GM21825 (cell line): Measurements from ENCODE around the gene SPATS2.

ENCODE experiments used
- ATAC-seq: cut with Tn5 transposase; IDR thresholded peaks from one replicate; pipeline ENCODE4 v1.9.1; 2021; ENCODE audit warnings: mild to moderate bottlenecking, moderate library complexity; ENCODE audit not compliant: unreplicated experiment

SPATS2 gene

GRCh38 chr12:49335955-49336644, 31.2 kb upstream of the SPATS2 start:
- ATAC-seq = no peak

- ATAC-seq = peak; percentile 74
Observed at GRCh38 chr12:49336645-49337584, 30.3 kb upstream of the SPATS2 start, which contains the start of gene C1QL4. TSS of gene C1QL4 (minus strand) at chr12:49337188. CDS start at chr12:49336477, 711 bp downstream.

- no peak for ATAC-seq
Observed at GRCh38 chr12:49338830-49339463, 28.3 kb upstream of the SPATS2 start.

DNA sequence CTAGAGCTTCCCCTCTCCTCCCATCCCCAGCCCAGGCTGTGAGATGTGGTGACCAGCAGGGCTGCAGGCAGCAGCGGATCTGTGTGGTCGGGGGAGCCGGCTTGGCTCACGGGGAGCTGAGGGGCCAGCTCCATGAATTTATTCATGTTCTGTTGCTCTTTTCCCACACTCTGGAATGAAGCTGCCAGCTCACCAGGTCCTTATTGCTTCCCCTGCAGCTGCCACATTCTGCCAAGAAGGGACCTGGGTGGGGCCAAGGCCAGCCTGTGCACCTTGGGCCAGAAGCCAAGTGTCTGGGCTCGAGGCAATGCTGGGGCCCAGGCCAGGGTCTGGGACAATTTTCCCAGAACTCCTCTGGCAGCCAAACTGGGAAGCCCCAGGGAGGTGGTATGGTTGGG, 27.8 kb upstream of the SPATS2 start:
- no peak for ATAC-seq

DNA sequence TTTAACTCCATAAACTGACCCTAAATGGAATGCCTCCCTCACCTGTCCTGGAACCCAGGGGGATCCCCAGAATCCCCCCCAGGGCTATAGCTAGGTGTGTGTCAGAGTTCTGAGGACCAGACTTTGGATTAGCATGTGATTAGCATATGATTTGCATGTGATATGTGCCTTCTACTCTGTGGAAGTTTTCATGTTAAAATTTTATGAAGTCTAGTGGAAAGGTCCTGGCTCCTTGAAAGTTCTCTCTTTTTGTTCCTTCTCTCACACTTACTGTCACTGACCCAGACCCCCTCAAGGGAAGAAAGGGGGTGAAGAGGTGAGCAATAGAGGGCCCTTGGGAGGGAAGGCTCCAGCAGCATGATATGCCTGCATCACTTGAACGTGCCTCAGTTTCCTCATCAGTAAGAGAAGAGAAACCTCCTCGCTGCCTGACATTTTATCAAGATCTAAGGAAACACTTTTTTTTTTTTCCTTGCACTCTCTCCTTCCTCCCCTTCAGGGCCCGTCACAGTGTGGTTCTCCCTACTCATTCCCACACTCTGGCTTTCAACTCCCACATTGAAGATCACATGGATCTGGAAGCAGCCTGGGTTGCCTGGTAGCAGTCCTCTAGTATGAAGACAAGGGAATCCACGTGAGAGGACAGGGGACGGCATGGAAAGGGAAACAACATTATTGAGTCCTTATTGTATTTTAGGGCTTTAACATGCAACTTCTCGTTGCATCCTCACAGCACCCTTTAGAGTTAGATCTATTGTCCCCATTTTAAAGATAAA, 27.0 kb upstream of the SPATS2 start:
- no peak for ATAC-seq

DNA sequence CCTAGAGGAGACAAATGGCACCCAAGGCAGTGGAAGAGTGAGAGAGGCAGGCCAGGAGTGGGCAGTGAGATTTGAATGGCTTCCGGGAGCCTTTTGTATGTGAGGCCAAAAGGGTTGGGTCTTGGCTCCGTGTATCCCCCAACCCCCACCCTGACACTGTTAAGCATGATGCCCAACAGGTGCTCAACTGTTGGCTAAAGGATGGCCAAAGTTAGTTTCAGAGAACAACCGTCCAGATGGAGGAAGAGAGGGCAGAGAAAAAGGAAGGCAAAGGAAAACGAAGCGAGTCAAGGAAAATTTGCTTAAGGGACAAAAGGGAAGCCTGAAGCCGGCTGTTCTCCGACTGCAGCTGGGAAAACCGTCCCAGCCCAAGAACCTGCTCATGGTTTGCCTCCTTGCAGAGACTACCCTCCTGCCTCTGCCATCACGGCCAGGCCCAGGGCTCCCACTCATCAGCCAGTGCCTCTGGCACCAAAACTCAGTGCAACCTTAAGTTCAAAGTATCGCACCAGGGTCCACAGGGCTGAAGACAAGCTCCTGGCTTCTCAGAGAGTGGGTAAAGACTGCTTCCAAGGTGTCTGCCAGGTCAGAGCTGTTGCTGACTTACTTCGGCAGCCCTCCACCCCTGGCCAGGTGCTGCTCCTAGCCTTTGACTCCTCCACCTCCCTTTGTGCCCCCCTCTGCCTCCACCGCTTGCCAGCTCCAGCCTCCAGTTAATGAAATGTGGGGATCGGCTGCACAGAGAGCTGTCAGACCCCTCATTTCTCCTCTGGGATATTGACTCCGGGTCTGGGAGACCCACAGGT, 26.1 kb upstream of the SPATS2 start:
- no peak for ATAC-seq

- ATAC-seq = no peak
Observed at GRCh38 chr12:49341777-49342065, 25.5 kb upstream of the SPATS2 start.

GRCh38 chr12:49342066-49342913, 25.0 kb upstream of the SPATS2 start:
- ATAC-seq = peak; percentile 55

DNA sequence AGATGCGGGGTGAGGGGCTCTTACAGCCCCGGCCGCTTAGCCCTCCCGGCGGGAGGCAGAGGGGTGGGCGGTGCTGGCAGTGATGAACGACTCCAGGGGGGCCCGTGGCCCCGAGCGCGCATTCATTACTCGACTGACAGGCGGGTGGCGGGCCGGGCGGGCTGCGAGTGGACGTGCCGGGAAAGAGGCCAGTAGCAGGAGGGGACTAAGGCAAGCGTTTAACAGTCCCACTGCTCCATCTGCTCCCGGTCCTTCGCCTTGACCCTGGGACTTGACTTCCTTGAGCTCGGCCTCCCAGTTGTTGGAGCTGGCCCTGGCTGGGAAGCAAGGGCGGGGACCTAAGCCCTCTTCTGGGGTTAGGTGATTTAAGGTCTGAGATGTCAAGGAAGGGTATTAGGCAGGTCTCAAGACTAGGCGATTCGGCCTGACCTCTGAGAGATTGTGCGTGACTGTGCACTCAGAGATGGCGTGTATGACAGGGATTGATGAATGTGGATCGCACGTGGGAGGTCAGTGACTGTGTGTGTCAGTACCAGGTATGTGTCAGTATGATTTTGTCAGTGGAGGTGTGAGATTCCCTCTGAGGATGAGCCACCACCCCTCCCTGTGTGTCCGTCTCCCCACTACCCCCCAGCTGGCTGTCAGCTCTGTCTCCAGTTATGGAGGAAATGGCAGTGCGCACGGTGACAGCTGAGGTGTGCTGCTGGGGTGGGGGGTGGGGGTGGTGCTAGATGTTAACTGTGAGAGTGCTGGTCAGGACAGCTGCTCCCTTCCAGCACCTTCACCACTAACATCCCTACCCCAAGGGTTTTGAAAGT, 24.1 kb upstream of the SPATS2 start:
- no peak for ATAC-seq

DNA sequence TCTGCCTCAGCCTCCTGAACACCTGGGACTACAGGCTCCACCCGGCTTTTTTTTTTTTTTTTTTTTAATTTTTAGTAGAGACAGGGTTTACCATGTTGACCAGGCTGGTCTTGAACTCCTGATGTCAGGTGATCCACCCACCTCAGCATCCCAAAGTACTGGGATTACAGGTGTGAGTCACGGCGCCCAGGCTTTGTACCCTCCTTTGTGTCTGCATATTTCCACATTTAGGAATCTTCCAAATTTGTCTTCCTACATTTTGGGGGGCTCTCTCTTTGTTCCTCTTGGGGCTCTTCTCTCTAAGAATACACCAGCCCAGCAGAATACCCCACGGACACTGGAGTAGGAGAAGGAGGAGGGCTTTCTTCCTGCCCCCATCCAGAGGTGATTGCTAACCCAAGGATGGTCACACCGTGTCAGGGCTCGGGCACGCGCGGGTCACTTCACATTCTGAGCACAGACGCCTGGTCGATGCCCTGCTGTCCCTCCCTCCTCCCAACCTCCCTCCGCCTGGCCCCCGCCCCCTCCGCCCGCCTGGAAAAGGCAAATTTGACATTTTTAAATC, 22.7 kb upstream of the SPATS2 start:
- no peak for ATAC-seq

DNA sequence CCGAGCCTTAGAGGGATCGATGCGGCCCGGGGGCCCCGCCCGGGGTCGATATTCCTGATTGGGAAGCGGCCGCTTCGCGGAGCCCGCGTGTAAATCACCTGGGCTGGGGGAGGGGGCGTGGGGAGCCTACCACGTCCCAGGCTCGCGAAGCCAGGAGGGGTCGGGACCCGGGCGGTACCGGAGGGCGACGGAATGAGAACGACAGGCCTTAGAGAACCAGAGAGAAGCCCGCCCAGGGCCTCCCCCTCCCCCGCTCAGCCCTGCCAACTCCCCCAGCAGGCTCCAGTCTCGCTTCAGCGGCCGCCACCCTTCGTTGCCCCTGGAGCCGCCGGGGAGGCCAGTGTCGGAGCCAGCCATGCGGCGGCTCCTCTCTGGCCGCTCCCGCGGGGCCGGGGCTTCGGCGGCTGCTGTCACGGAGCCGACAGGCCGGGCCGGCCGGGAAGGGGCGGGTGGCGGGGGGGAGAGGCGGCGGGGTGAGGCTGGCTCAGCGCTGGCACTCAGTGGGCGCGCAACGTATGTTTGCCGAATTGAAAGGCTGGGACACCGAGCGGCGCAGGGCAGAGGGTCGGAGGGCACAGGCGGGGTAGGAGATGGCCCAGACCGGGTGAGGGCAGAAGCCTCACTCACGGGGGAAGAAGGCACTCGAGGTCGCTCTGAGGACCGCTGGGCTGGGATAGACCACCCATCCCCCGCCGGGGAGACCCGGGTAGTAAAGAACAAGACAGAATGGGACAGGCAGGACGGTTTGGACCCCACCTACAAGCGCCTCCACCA, 22.0 kb upstream of the SPATS2 start:
- peak; percentile 41 for ATAC-seq

GRCh38 chr12:49345825-49346658, 21.2 kb upstream of the SPATS2 start:
- ATAC-seq = no peak

- no peak for ATAC-seq
Observed at GRCh38 chr12:49346659-49347310, 20.5 kb upstream of the SPATS2 start, which contains the start of gene DNAJC22. TSS of gene DNAJC22 (plus strand) at chr12:49346888. CDS start at chr12:49348873, 1,985 bp downstream.

- peak; percentile 45 for ATAC-seq
Observed at GRCh38 chr12:49347311-49348193, 19.7 kb upstream of the SPATS2 start.

DNA sequence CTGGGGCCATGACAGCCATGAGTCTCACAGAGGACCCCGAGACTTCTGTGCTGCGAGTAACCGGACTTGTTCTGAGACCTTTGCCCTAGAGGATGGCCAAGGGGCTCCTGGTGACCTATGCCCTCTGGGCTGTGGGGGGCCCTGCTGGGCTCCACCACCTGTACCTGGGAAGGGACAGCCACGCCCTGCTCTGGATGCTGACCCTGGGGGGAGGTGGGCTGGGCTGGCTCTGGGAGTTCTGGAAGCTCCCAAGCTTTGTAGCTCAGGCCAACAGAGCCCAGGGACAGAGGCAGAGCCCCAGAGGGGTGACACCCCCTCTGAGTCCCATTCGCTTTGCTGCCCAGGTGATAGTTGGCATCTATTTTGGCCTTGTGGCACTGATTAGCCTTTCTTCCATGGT, 18.5 kb upstream of the SPATS2 start:
- ATAC-seq = no peak
